Caki2 (cell line): ENCODE data around the gene HRH1. TPM values are rescaled to one million over a fixed set of nuclear protein-coding genes. Genes with fewer than 3 reads are reported as not detected.
"Not testable (repeated sequence)": the region's sequence is repeated elsewhere in the genome, so short reads cannot be mapped to it uniquely, and the experiment has no call there.

Source experiments
- DNase-seq: peaks from one replicate; pipeline ENCODE4 v3.0.0-alpha.2; 2015; ENCODE audit warnings: low read depth
- in situ Hi-C: cut with HindIII; loops from 2 replicates; pipeline ENCODE4 v1.10.0; 2016; ENCODE audit warnings: low sequenced_read_pairs, low pct_unique_long_range_greater_than_20kb, mixed read lengths
- total RNA-seq: library from RNA; depleted of rRNA; stranded (reverse); fragments of >200 nt; shearing (Covaris generic); gene quantifications from 2 replicates; pipeline ENCODE4 v1.2.3, GENCODE V29; 2014; ENCODE audit warnings: low replicate concordance; rRNA removed

The HRH1 gene, protein sequence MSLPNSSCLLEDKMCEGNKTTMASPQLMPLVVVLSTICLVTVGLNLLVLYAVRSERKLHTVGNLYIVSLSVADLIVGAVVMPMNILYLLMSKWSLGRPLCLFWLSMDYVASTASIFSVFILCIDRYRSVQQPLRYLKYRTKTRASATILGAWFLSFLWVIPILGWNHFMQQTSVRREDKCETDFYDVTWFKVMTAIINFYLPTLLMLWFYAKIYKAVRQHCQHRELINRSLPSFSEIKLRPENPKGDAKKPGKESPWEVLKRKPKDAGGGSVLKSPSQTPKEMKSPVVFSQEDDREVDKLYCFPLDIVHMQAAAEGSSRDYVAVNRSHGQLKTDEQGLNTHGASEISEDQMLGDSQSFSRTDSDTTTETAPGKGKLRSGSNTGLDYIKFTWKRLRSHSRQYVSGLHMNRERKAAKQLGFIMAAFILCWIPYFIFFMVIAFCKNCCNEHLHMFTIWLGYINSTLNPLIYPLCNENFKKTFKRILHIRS
- total RNA-seq, result 6.4 and 9.4 TPM in 2 replicates

- in situ Hi-C loops, result no loop called here
- DNase-seq, result no peak
Measured at GRCh38 chr3:11154036-11154952, at the start of gene HRH1. TSS of gene HRH1 (plus strand) at chr3:11154493. CDS start at chr3:11259038, 104,545 bp downstream.

DNA sequence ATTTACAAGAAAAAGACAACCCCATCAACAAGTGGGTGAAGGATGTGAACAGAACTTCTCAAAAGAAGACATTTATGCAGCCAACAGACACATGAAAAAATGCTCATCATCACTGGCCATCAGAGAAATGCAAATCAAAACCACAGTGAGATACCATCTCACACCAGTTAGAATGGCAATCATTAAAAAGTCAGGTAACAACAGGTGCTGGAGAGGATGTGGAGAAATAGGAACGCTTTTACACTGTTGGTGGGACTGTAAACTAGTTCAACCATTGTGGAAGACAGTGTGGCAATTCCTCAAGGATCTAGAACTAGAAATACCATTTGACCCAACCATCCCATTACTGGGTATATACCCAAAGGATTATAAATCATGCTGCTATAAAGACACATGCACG is 41.0 kb upstream of the HRH1 start:
- DNase-seq, in situ Hi-C loops: not testable (repeated sequence)

- in situ Hi-C loops, result no loop called here
- DNase-seq, result no peak
Measured at GRCh38 chr3:11115548-11115947, 38.7 kb upstream of the HRH1 start.

GRCh38 chr3:11116336-11117059 is 37.8 kb upstream of the HRH1 start:
- in situ Hi-C loops, result no loop called here
- DNase-seq, result no peak

GRCh38 chr3:11117591-11117990 is 36.7 kb upstream of the HRH1 start:
- in situ Hi-C loops, result no loop called here
- no peak for DNase-seq

GRCh38 chr3:11118181-11118682 is 36.1 kb upstream of the HRH1 start:
- in situ Hi-C loops, result no loop called here
- no peak for DNase-seq

GRCh38 chr3:11120091-11120805 is 34.0 kb upstream of the HRH1 start:
- in situ Hi-C loops, result no loop called here
- no peak for DNase-seq

DNA sequence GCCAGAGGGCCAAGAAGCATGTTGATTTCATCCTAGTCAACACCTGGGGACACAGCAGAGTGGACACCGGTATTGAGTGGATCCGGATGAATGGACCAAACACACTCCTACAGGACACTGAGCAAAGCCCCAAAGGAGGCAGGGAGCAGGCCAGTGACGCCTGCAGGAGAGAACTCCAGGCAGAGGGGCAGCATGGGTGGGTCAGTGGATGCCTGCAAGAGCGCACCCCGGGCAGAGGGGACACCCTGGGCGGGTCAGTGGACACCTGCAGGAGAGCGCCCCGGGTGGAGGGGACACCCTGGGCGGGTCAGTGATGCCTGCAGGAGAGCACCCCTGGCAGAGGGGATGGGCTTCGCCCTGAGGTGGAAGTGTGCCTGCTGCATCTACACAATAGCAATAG is 27.6 kb upstream of the HRH1 start:
- in situ Hi-C loops, result no loop called here

DNA sequence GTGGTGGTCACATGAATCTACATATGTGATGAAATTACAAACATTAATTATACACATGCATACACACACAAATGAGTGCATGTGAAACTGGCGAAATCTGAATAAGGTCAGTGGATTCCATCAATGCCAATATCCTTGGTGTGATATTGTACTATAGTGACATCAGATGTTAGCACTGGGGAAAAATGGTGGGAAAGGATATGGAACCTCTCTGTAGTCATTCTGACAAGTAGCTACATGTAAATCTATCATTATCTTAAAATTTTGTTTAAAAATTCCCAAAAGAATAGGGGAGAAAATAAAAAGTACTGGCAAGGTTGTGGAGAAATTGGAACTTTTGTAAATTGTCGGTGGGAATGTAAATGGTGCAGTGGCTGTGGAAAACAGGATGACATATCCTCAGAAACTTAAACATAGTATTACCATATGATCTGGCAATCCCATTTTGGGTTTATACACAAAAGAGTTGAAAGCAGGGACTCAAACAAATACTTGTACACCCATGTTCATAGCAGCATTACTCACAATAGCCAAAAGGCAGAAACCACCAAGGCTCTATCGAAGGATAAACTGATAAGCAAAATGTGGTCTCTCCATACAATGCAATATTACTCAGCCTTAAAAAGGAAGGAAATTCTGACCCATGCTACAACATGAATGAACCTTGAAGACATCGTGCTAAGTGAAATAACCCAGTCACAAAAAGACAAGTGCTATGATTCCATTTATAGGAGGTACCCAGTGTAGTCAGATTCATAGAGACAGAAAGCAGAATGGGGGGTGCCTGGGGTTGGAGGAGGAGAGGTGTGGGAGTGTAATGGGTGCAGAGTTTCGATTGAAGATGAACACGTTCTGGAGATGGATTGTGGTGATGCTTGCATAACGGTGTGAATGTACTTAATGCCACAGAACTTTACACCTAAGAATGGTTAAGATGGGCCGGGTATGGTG is 25.3 kb upstream of the HRH1 start:
- no peak for DNase-seq
- in situ Hi-C loops, result no loop called here

More for the DNA sequence above, 27.6 kb upstream of the HRH1 start:
- no peak for DNase-seq

- in situ Hi-C loops, result no loop called here
- no peak for DNase-seq
Measured at GRCh38 chr3:11130385-11130784, 23.9 kb upstream of the HRH1 start.

GRCh38 chr3:11131371-11131770 is 22.9 kb upstream of the HRH1 start:
- DNase-seq, result no peak
- in situ Hi-C loops, result no loop called here

DNA sequence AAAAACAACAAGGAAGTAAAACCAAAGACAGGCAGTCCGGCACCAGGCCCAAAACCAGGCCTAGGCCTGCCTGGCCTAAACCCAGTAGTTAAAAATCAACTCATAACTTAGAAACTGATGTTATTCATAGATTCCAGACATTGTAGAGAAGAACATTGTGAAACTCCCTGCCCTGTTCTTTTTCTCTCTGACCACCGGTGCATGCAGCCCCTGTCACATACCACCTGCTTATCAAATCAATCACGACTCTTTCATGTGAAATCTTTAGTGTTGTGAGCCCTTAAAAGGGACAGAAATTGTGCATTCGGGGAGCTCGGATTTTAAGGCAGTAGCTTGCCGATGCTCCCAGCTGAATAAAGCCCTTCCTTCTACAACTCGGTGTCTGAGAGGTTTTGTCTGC is 22.4 kb upstream of the HRH1 start:
- in situ Hi-C loops, result not testable (repeated sequence)

GRCh38 chr3:11132861-11133260 is 21.4 kb upstream of the HRH1 start:
- in situ Hi-C loops, result no loop called here

More for the DNA sequence above, 22.4 kb upstream of the HRH1 start:
- DNase-seq, result not testable (repeated sequence)

DNA sequence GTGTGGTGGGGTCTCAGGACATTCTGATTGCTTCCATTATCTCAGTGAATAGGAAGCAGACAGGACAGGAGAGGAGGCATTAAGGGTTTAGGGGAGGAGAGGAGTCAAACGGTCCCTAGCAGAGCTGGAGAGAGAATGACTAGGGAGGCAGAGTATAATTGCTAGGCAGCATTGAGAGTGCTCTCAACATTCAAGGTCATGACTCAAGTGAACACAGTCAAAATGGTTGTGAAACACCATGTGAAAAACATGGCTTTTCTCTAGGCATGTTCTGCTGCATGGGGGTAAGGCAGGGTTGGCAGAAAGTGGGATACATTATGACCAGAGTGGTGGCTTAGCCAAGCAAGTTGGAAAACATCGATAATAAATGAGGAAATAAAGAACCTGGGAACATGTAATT is 19.5 kb upstream of the HRH1 start:
- in situ Hi-C loops, result no loop called here
- DNase-seq, result no peak

More at GRCh38 chr3:11132861-11133260, 21.4 kb upstream of the HRH1 start:
- DNase-seq, result no peak

DNA sequence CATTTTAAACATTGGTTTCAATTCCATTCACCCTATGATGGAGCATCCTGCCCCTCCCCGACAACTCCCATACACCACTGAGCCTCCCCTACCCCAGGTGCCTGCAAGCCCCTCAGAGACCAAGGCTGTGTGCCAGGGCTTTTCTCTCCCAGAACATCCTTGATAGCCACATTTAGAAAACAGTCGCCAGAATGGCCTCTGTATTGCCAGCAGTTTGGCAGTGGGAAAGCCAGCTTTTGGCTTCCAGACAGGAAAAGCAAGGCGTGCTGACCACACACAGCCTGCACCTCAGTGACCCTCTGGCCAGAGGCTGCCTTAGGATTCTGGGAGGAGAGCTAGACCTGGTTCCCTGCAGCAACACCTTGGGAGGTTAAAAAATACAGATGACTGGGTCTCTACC is 18.2 kb upstream of the HRH1 start:
- DNase-seq, result no peak
- in situ Hi-C loops, result no loop called here

- peak; percentile 93 for DNase-seq
- in situ Hi-C loops, result no loop called here
Measured at GRCh38 chr3:11136830-11137626, 17.3 kb upstream of the HRH1 start.
